GM12874 (cell line): ENCODE data around the gene GCNT2.

Experiments used
- CTCF ChIP-seq: IDR thresholded peaks from 2 replicates; pipeline ENCODE4 v1.5.1; 2011; ENCODE audit warnings: low read depth, mild to moderate bottlenecking, control low read depth, low read length, moderate library complexity; ENCODE audit not compliant: insufficient read depth

Gene GCNT2

GRCh38 chr6:10668126-10668917 lies 147.2 kb downstream of the GCNT2 start:
- TF ChIP-seq CTCF: no peak

- no peak for TF ChIP-seq CTCF
These were observed 155.3 kb downstream of the GCNT2 start for GRCh38 chr6:10676403-10676802.

- no peak for TF ChIP-seq CTCF
These were observed 157.3 kb downstream of the GCNT2 start for GRCh38 chr6:10678456-10678855.
